Progenitor cell of endocrine pancreas (in vitro differentiated cells): ENCODE measurements around the gene PCCA. TPM values are rescaled to one million over a fixed set of nuclear protein-coding genes. Genes with fewer than 3 reads are reported as not detected.

Experiments
- DNase-seq: peaks from one replicate; pipeline ENCODE4 v3.0.0; 2021; ENCODE audit warnings: low spot score; ENCODE audit not compliant: unreplicated experiment
- H3K27ac Mint-ChIP-seq: 2 replicates; pipeline ENCODE4 v1.8.0; 2021; ENCODE audit warnings: mild to moderate bottlenecking, moderate library complexity, mixed read lengths
- H3K27me3 Mint-ChIP-seq: 2 replicates; pipeline ENCODE4 v1.8.0; 2021; ENCODE audit warnings: mixed read lengths
- H3K36me3 Mint-ChIP-seq: 2 replicates; pipeline ENCODE4 v1.8.0; 2022; ENCODE audit warnings: mixed read lengths; ENCODE audit not compliant: insufficient read depth
- H3K4me1 Mint-ChIP-seq: 2 replicates; pipeline ENCODE4 v1.8.0; 2021; ENCODE audit warnings: low read depth, mixed read lengths
- H3K4me3 Mint-ChIP-seq: 2 replicates; pipeline ENCODE4 v1.8.0; 2021; ENCODE audit warnings: low read depth, mild to moderate bottlenecking, moderate library complexity, mixed read lengths
- H3K9me3 Mint-ChIP-seq: 2 replicates; pipeline ENCODE4 v1.8.0; 2021; ENCODE audit warnings: low read depth, mixed read lengths
- CTCF ChIP-seq: fragments of 200-600 bp; sonication (generic); IDR thresholded peaks from one replicate; pipeline ENCODE4 v1.5.0; 2021; ENCODE audit warnings: antibody characterized with exemption, mild to moderate bottlenecking; ENCODE audit not compliant: unreplicated experiment
- total RNA-seq: library from RNA; stranded (reverse); gene quantifications from 2 replicates; pipeline ENCODE4 v1.2.1, GENCODE V29; 2021

PCCA gene
- total RNA-seq, 1 donor from 2014 or later: 48.1 TPM

DNA sequence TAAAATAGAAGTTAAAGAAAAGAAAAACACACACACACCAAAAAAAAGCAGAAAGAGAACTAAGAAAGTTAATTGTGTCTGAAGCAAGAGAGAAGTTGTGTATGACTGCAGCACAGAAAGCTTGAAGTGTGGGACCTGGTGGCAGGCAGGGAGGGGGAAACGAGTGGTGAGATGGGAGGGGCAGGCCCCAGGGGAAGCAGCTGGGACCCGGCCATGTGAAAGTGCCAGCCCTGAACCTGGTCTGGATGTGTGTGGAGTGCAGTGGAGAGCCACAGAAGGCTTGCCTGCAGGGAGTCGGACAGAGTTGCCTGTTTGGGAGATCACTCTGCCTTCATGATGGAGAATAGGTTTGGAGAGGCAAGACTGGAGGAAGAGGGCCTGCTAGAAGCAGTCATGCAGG, 300.7 kb downstream of the PCCA start:
- TF ChIP-seq CTCF: no peak
- H3K4me1 Mint-ChIP-seq: no peaks in the 10 kb centered on the region
- no peaks in the 10 kb centered on the region for H3K9me3 Mint-ChIP-seq
- no peak for DNase-seq
- no peak overlapping the region for H3K4me3 Mint-ChIP-seq
- H3K36me3 Mint-ChIP-seq: peaks cover 4% of the 10 kb centered on the region
- H3K27me3 Mint-ChIP-seq: no peaks in the 10 kb centered on the region
- H3K27ac Mint-ChIP-seq: no peak overlapping the region

GRCh38 chr13:100392709-100393630, 304.1 kb downstream of the PCCA start:
- H3K9me3 Mint-ChIP-seq: no peaks in the 10 kb centered on the region
- peaks cover 2% of the 10 kb centered on the region for H3K4me1 Mint-ChIP-seq
- no peak for TF ChIP-seq CTCF
- H3K27ac Mint-ChIP-seq: peak overlapping the region; percentile 8
- H3K36me3 Mint-ChIP-seq: peaks cover 3% of the 10 kb centered on the region
- H3K4me3 Mint-ChIP-seq: no peak overlapping the region
- DNase-seq: no peak
- no peaks in the 10 kb centered on the region for H3K27me3 Mint-ChIP-seq

DNA sequence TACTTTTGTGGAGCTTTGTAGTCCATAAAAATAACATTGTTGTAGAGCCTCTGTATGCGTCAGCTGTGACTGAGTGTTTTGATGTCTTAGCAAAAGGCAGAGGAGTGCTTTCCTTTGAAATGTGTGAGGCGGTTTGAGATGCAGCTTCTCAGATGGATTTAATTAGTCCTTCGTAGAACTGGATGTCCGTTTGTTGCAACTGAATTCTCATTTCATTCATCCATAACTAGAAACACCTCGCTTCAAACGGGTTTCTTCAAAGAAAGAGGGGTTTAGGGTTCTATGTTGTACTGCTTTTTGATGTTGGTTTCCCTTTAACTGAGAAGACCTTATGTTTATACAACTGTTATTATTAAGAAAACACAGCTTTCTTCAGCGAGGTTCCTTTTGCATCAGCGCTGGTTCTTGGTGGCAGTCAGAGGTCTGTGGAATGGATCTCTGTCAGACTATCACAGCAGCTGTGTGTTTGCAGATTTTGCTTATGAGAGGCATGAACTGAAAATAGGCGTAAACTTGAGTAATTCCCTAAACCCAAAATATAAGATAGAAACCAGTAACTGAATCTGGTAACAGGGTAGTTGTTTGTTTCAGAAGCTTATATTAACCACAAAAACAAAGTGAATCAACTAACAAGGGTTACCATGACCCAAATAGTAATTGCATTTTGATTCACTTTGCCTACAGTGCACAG, 305.3 kb downstream of the PCCA start:
- DNase-seq: no peak
- peaks cover 2% of the 10 kb centered on the region for H3K4me1 Mint-ChIP-seq
- peaks cover 3% of the 10 kb centered on the region for H3K36me3 Mint-ChIP-seq
- no peaks in the 10 kb centered on the region for H3K9me3 Mint-ChIP-seq
- no peak for TF ChIP-seq CTCF
- no peak overlapping the region for H3K27ac Mint-ChIP-seq
- H3K27me3 Mint-ChIP-seq: no peaks in the 10 kb centered on the region
- H3K4me3 Mint-ChIP-seq: no peak overlapping the region

GRCh38 chr13:100395698-100396373, 306.9 kb downstream of the PCCA start:
- Mint-ChIP-seq H3K27me3 (no peaks in the 10 kb centered on the region), H3K27ac (no peak overlapping the region), H3K9me3 (no peaks in the 10 kb centered on the region), H3K4me1 (peaks cover 2% of the 10 kb centered on the region), H3K36me3 (peaks cover 4% of the 10 kb centered on the region), H3K4me3 (no peak overlapping the region)
- TF ChIP-seq CTCF: no peak
- no peak for DNase-seq

GRCh38 chr13:100396776-100397175, 307.9 kb downstream of the PCCA start:
- Mint-ChIP-seq H3K27ac (no peak overlapping the region), H3K27me3 (no peaks in the 10 kb centered on the region), H3K36me3 (peaks cover 8% of the 10 kb centered on the region), H3K9me3 (no peaks in the 10 kb centered on the region), H3K4me1 (peaks cover 2% of the 10 kb centered on the region), H3K4me3 (no peak overlapping the region)
- TF ChIP-seq CTCF: no peak
- no peak for DNase-seq
